Naive B cell (primary cell): ENCODE measurements around the gene RPL27A. TPM values are rescaled to one million over a fixed set of nuclear protein-coding genes. Genes with fewer than 3 reads are reported as not detected.

Source experiments
- ATAC-seq, 2 donors: fragments of 150-1000 bp; cut with Tn5 transposase; 2 replicates each; pipeline ENCODE4 v1.10.0; 2021; ENCODE audit warnings: low read depth in 2 of 2, mild to moderate bottlenecking in 2 of 2, moderate library complexity in 2 of 2
- DNase-seq: peaks from one replicate; pipeline ENCODE4 v3.0.0; 2022
- H3K27ac Mint-ChIP-seq, 6 donors: one replicate each; pipeline ENCODE4 v1.8.0; 2020 to 2022; ENCODE audit warnings: mild to moderate bottlenecking in 6 of 6, mixed read lengths in 6 of 6, moderate library complexity in 5 of 6, inconsistent platforms in 2 of 6
- H3K27me3 Mint-ChIP-seq, 3 donors: one replicate each; pipeline ENCODE4 v1.8.0; 2021 to 2022; ENCODE audit warnings: mixed read lengths in 3 of 3, mild to moderate bottlenecking in 1 of 3
- H3K36me3 Mint-ChIP-seq, 2 donors: one replicate each; pipeline ENCODE4 v1.8.0; 2020 to 2022; ENCODE audit warnings: mixed read lengths in 2 of 2, inconsistent platforms in 1 of 2, mild to moderate bottlenecking in 1 of 2
- H3K4me1 Mint-ChIP-seq, 3 donors: one replicate each; pipeline ENCODE4 v1.8.0; 2020 to 2022; ENCODE audit warnings: mixed read lengths in 3 of 3, inconsistent platforms in 1 of 3, mild to moderate bottlenecking in 1 of 3, moderate library complexity in 1 of 3
- H3K4me3 Mint-ChIP-seq, 8 donors: one replicate each; pipeline ENCODE4 v1.8.0; 2020 to 2022; ENCODE audit warnings: mild to moderate bottlenecking in 8 of 8, mixed read lengths in 8 of 8, moderate library complexity in 8 of 8, inconsistent platforms in 2 of 8
- H3K9me3 Mint-ChIP-seq, 7 donors: one replicate each; pipeline ENCODE4 v1.8.0; 2020 to 2022; ENCODE audit warnings: mixed read lengths in 7 of 7, mild to moderate bottlenecking in 5 of 7, inconsistent platforms in 2 of 7, moderate library complexity in 1 of 7
- polyA plus RNA-seq, 6 donors: library from polyadenylated mRNA; unstranded; fragments of 300-500 nt; fragmentation: Illumina TruSeq; gene quantifications; one replicate each; pipeline ENCODE4 v1.2.3, GENCODE V29; 2021; ENCODE audit warnings: low read depth in 6 of 6

The RPL27A gene
- polyA plus RNA-seq, 6 donors from 2014 or later = 2,246 to 4,262 (median 3,486) TPM

DNA sequence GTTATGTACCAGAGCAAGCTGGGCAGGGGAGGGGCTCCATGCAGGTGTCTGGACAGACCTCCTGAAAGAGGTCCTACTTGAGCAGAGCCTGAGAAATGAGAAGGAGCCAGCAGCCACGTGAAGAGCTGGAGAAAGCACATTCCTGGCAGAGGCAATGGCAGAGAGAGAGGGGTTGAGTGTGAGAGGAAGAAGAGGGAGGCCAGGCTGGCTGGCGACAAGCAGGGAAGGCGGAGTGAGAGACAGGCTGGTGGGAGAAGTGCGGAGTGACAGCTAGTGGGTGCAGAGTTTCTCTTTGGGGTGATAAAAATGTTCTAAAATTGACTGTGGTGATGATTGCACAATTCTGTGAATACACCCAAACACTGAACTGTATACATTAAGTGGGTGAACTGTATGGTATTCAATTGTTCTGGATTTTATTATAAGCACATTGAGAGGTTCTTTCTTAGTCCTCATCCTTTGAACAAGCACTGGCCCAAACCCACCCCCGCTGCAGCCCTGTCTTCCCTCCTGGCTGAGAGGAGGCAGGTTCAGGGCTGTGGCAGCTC lies 29.4 kb downstream of the RPL27A start:
- DNase-seq (no peak), ATAC-seq (no peak)
- Mint-ChIP-seq H3K36me3 (no peaks in the 10 kb centered on the region), H3K9me3 (no peaks in the 10 kb centered on the region), H3K27me3 (no peaks in the 10 kb centered on the region), H3K4me3 (no peak overlapping the region), H3K4me1 (peaks cover 1 to 5% (median 3%) of the 10 kb centered on the region in 3 donors), H3K27ac (peak overlapping the region in 2 of 6 donors; percentile 5 to 79)

DNA sequence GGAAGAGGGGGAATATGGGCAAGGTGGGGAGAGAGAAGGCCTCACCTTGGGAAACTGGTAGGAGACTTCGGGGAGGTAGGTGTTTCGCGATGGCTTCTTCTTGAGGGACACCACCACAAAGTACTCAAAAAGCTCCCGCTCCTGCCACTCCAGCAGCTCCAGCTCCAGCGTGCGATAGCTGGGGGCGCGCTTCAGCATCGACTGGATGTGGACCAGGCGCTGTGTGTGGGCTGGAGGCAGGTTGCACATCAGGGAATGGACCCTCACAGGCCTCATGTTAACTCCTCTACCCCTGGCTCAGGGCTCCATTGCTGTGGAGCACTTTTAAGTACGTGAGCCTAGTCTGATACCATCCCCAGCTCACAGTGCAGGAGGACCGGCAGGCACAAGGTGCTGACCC lies 29.9 kb downstream of the RPL27A start:
- DNase-seq (no peak), ATAC-seq (no peak)
- no peaks in the 10 kb centered on the region for H3K36me3 Mint-ChIP-seq
- H3K9me3 Mint-ChIP-seq = no peaks in the 10 kb centered on the region
- no peaks in the 10 kb centered on the region for H3K27me3 Mint-ChIP-seq
- H3K4me1 Mint-ChIP-seq = peaks cover 7 to 10% (median 8%) of the 10 kb centered on the region in 3 donors
- H3K27ac Mint-ChIP-seq = no peak overlapping the region
- H3K4me3 Mint-ChIP-seq = no peak overlapping the region

DNA sequence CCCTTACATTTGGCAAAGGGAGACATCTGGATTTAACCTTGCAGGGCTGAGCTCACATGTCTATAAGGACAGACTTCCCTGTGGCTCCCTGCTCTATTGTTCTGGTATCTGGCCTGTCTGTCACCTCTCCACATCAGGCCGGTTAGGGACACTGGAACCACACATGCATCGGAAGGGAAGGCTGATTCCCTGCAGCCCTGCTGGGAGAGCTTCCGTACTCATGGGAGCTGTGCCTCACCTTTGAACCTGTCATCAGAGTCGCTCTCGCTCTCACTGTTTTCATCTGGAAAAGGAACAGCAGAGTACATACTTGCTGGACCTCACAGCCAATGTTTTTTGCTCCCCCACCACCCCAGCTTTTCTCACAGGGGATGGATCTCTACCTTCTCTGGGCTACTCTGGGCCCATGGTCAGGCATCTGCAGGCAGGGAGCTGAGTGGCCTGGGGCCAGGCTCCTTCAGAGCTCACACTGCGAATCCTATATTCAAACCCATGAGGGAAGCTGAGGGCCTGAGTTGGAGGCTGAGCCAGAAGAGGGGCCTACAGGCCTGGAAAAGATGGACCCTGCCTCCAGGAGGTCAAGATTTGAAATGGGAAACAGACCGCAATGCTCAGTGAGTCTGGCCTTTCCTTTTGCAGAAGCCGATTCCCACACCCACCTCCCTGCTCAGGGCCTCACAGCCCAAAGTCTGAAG lies 31.3 kb downstream of the RPL27A start:
- Mint-ChIP-seq H3K27me3 (no peaks in the 10 kb centered on the region), H3K4me1 (peaks cover 19 to 21% (median 20%) of the 10 kb centered on the region in 3 donors), H3K4me3 (no peak overlapping the region), H3K27ac (no peak overlapping the region), H3K9me3 (no peaks in the 10 kb centered on the region), H3K36me3 (no peaks in the 10 kb centered on the region)
- ATAC-seq (no peak), DNase-seq (no peak)

GRCh38 chr11:8714622-8715225 lies 32.1 kb downstream of the RPL27A start:
- ATAC-seq (no peak), DNase-seq (no peak)
- peaks cover 20 to 25% (median 21%) of the 10 kb centered on the region in 3 donors for H3K4me1 Mint-ChIP-seq
- peak overlapping the region in 1 of 6 donors; percentile 62 for H3K27ac Mint-ChIP-seq
- H3K36me3 Mint-ChIP-seq = no peaks in the 10 kb centered on the region
- no peak overlapping the region for H3K4me3 Mint-ChIP-seq
- no peaks in the 10 kb centered on the region for H3K9me3 Mint-ChIP-seq
- H3K27me3 Mint-ChIP-seq = no peaks in the 10 kb centered on the region

DNA sequence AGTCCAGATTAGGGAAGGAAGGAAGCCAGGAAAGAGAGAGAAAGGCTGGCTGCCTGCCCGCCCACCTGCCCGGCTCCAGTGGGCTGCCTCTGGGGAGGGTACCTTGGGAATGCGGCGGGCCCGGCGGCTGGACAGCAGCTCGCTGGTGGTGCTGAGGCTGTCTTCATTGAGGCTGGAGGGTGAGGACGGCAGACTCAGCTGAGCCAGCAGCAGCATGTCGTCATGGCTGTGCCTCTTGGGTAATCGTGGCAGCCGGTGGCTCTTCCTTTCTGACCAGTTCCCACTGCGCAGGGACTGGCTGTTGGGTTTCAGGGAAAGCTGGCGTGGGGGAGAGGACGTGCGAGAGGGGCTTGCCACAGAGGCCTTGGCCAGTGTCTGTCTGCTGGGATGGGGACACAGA lies 32.9 kb downstream of the RPL27A start:
- no peak for ATAC-seq
- Mint-ChIP-seq H3K36me3 (no peaks in the 10 kb centered on the region), H3K4me3 (no peak overlapping the region), H3K4me1 (peaks cover 20 to 25% (median 21%) of the 10 kb centered on the region in 3 donors), H3K27ac (peak overlapping the region in 2 of 6 donors; percentile 12 to 15), H3K27me3 (peaks cover 0 to 6% (median 0%) of the 10 kb centered on the region in 3 donors), H3K9me3 (no peaks in the 10 kb centered on the region)
- DNase-seq = no peak

DNA sequence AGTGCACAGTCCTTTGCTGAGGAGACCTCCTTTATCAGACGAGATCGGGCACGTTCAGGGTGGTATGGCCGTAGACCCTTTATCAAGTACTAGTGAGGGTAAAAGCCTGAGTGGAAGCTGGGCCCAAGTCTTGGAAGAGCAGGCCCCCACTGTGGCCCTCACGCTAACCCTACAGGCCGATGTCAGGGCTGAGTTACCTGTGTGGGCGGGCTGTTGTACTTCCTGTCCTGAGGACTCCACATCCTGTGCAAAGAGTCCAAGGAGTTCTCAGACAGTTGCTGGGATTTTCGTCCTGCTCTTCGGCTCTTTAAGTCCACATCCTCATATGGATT lies 34.9 kb downstream of the RPL27A start:
- no peaks in the 10 kb centered on the region for H3K36me3 Mint-ChIP-seq
- H3K4me1 Mint-ChIP-seq = peaks cover 20 to 25% (median 21%) of the 10 kb centered on the region in 3 donors
- peaks cover 0 to 26% (median 13%) of the 10 kb centered on the region in 3 donors for H3K27me3 Mint-ChIP-seq
- DNase-seq (no peak), ATAC-seq (no peak)
- peak overlapping the region in 6 of 8 donors; percentile 8 to 53 (median 32) for H3K4me3 Mint-ChIP-seq
- no peaks in the 10 kb centered on the region for H3K9me3 Mint-ChIP-seq
- H3K27ac Mint-ChIP-seq = no peak overlapping the region

DNA sequence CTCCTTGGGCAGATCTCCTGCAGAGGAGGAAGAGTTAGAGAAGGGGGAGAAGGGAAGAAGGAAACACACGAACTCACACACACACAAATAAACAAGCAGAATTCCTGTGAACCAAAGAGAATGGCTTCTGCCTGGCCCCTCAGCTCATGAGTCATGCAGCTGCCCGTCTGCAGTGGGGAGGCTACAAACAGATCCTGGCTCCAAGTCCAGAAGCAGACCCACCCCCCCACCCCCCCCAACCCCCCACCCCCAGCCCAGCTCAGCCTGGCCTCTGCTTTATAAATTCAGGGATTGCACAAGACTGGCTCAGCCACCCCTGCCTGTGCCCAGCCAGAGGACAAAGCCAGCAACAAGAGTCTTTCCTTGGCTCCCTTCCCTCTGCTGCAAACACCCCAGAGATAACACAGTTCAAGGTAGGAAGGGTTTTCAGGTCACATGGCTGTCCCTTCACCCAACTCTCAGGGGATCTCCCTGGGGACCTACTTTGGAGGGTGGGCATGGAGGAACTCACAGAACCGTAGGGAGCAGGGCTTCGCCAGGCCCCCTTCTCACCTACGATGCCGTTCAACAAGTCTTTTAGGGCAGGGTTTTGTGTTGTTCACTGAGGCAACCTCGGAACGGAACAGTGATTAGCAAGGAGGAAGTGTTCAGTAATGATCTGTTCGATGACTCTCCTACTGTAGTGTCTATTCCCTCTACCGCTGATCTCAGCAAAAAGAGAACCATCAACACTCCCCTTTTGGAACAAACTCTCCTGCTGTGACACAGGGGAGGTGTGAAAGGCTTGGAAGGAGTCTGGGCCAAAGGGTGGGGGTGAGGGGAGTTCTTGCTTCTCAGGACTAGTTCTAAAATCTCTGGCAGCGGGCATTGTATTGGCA lies 35.5 kb downstream of the RPL27A start:
- peak overlapping the region; percentile 16 to 92 (median 40) for H3K27ac Mint-ChIP-seq
- peak; percentile 81 to 94 for ATAC-seq
- H3K4me3 Mint-ChIP-seq = peak overlapping the region in 7 of 8 donors; percentile 17 to 90 (median 64)
- H3K4me1 Mint-ChIP-seq = peaks cover 20 to 25% (median 21%) of the 10 kb centered on the region in 3 donors
- H3K27me3 Mint-ChIP-seq = peaks cover 0 to 33% (median 19%) of the 10 kb centered on the region in 3 donors
- peak; percentile 35 for DNase-seq
- no peaks in the 10 kb centered on the region for H3K9me3 Mint-ChIP-seq
- no peaks in the 10 kb centered on the region for H3K36me3 Mint-ChIP-seq

DNA sequence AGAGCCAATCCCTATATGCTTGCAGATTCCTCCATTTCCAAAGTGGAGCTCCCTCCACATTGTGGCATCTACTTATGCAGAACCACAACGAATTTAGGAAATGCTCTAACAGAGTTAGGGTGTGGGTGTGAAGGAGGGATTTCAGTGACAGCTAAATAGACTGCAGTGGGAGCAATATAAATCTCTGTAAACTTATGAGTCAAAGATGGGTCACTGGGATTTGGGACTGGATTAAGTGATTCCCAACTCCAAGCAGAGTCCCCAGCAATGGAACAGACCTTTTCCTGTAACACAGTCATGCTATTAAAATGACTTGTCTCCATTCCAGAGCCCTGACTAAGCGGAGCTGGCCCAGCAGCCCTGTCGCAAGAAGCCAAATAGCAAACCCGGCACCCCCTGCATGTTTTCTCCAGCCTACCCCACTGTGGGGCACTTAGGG lies 36.6 kb downstream of the RPL27A start:
- no peak overlapping the region for H3K27ac Mint-ChIP-seq
- H3K9me3 Mint-ChIP-seq = no peaks in the 10 kb centered on the region
- DNase-seq = no peak
- H3K27me3 Mint-ChIP-seq = peaks cover under 1 to 33% (median 21%) of the 10 kb centered on the region in 3 donors
- ATAC-seq = no peak
- no peak overlapping the region for H3K4me3 Mint-ChIP-seq
- H3K4me1 Mint-ChIP-seq = peaks cover 20 to 24% (median 21%) of the 10 kb centered on the region in 3 donors
- no peaks in the 10 kb centered on the region for H3K36me3 Mint-ChIP-seq

DNA sequence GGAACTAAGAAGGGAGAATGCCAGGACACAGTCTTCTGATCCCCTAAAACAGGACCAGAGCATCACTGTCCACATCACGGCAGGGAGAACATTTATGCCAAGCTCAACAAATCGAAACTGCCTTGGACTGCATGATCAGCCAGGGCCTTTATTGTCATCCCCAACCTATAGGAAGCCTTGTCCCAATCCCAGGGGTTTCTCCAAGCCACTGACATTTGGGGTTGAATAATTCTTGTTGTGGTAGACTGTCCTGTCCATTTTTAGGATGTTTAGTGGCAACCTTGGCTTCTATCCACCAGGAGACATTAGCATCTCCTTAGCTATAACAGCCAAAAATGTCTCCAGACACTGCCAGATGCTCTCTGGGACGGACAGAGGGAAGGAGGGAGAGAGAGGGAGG lies 37.1 kb downstream of the RPL27A start:
- ATAC-seq (no peak), DNase-seq (no peak)
- Mint-ChIP-seq H3K4me3 (no peak overlapping the region), H3K36me3 (no peaks in the 10 kb centered on the region), H3K27ac (no peak overlapping the region), H3K4me1 (peaks cover 20 to 24% (median 21%) of the 10 kb centered on the region in 3 donors), H3K27me3 (peaks cover 6 to 33% (median 21%) of the 10 kb centered on the region in 3 donors), H3K9me3 (no peaks in the 10 kb centered on the region)

DNA sequence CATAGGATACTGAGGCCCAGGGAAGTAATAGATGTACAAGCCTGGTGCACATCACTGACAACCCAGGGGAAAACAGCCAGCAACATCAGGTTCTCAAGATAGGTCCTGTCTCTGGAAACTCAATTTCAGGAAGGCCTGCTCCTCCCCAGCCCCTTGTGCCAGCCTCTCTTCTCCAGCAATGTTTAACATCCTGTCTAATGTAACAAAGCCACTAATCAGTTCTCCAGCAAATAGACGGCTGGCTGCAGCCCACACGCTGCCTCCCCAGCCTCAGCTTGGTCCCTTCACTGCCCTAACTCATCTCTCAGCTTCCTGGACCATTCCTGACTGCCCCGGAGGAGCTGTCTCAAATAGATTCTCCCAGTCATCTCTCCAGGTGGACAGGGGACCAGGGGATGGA lies 37.8 kb downstream of the RPL27A start:
- H3K9me3 Mint-ChIP-seq = no peaks in the 10 kb centered on the region
- H3K4me1 Mint-ChIP-seq = peaks cover 17 to 24% (median 21%) of the 10 kb centered on the region in 3 donors
- H3K27me3 Mint-ChIP-seq = peaks cover 6 to 33% (median 21%) of the 10 kb centered on the region in 3 donors
- ATAC-seq (no peak), DNase-seq (no peak)
- H3K27ac Mint-ChIP-seq = peak overlapping the region in 2 of 6 donors; percentile 34 to 42
- H3K4me3 Mint-ChIP-seq = no peak overlapping the region
- no peaks in the 10 kb centered on the region for H3K36me3 Mint-ChIP-seq

DNA sequence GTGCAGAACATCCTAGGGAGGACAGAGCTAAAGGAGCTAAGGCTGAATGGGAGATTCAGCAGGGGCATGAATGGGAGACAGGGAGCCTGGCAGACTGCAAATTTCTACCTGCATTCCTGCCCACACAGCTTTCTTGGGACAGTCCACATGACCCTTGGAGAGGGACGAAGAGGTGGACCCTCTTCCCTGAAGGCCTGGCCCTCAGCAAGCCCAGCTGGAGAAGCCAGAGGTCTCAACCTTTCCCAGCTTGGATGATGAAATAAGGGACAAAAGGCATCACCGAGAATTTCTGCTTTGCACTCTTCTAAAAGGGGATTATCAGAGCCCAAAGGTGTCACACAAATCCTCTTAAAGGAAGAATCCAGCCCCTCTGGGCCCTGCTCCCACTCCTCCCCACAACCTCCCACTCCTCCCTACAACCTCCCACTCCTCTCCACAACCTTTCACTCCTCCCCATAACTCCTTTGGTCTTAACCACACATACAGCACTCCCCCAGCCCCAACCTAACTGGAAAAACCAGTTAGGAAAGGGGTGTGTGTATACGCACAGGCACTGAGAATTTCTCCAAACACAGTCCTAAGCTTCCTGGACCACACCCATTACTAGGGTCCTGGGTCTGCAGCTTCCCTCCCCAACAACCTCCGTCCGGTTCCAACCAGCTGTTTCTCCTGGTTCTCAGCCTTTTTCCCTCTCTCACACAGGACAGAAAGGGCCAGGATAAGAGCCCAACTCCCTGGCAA lies 38.4 kb downstream of the RPL27A start:
- peaks cover 16 to 24% (median 21%) of the 10 kb centered on the region in 3 donors for H3K4me1 Mint-ChIP-seq
- H3K4me3 Mint-ChIP-seq = no peak overlapping the region
- no peak for ATAC-seq
- DNase-seq = no peak
- peaks cover 6 to 33% (median 21%) of the 10 kb centered on the region in 3 donors for H3K27me3 Mint-ChIP-seq
- H3K27ac Mint-ChIP-seq = no peak overlapping the region
- no peaks in the 10 kb centered on the region for H3K9me3 Mint-ChIP-seq
- no peaks in the 10 kb centered on the region for H3K36me3 Mint-ChIP-seq

GRCh38 chr11:8721609-8722500 lies 39.3 kb downstream of the RPL27A start:
- Mint-ChIP-seq H3K4me1 (peaks cover 16 to 23% (median 21%) of the 10 kb centered on the region in 3 donors), H3K27ac (no peak overlapping the region), H3K36me3 (no peaks in the 10 kb centered on the region), H3K4me3 (no peak overlapping the region), H3K9me3 (no peaks in the 10 kb centered on the region), H3K27me3 (peaks cover 6 to 33% (median 21%) of the 10 kb centered on the region in 3 donors)
- DNase-seq (no peak), ATAC-seq (no peak)
